ENCODE measurements around the gene GP1BA. TPM values are rescaled to one million over a fixed set of nuclear protein-coding genes. Genes with fewer than 3 reads are reported as not detected.
"Not testable (repeated sequence)": the region's sequence is repeated elsewhere in the genome, so short reads cannot be mapped to it uniquely, and the experiment has no call there.

Gene GP1BA
- total RNA-seq, 1 donor from 2014 or later, result not detected

DNA sequence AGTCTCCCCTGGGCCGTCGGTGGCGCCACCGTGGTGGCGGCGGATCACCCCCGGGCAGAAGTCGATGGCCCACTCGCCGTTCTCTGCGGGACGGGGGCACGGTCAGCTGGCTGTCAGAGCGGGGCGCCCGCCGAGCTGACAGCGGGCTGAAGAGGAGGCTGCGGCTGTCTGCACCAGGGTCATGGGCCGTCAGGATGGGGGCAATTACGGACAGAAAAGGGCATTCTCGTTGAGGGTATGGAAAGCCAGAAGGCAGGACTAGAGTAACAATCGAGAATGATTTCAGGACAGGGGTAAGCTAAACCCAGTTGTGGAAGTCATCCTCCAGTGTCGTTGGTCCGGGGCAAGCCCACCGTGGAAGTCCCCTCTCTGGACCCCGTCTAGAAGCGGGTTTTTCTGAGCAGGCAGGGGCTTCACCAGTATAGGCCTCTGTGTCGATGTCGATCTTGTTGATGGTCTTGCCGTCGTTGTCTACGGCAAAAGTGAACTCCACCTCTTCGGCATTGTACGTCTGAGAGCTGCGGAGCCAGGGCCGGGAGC, 30.9 kb upstream of the GP1BA start:
- no peak for DNase-seq (ENCODE audit: low read depth, low spot score)

DNA sequence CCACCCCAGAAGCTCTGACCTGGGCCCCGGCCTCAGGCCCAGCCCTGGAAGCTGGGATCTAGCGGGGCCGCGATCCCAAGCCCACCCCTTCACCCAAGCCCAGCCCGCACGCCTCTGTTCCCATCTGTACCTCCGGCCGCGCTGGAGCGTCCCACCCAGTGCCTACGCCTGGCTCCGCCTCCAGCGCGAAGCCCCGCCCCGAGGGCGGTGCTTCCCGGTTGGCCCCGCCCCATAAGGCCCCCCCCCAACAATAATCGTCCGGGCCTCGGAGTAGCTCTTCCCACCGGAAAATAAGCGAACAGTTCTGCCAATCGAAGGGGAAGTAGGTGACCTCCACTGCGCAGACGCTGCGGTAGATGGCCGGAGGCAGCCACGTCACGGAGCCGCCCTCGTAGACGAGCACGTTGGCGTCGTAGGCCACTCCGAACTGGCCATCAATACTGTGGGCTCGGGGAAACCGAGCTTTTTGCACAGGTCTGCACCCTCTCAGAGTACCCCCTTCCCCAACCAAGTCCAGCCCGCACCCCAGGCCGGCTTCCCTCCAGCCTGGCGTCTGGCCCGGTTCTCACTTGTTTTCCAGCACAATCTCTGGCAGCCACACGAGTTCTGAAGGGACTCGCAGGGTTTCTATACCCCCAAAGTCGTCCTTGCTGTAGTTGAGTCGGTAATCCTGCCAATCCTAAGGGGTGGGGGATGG, 30.3 kb upstream of the GP1BA start:
- no peak for DNase-seq (ENCODE audit: low read depth, low spot score)

DNA sequence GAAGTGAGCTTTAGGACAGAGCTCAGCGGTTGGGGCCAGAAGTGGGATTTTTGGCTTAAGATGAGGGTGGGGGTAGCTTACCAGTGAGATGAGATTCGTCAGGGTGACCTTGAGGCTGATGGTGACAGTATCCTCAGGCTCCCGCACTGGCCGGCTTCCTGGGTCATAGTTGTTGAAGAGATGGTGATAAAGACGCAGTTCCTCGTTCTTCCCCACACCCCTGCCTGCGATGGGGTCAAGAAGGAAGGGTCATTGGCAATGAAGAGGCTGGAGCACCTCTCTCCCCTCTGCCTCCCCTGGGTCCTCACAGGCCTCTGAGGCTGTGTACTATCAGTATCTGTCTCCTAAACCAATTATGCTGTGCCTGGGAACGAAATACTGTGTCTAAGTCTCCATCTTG, 29.5 kb upstream of the GP1BA start:
- DNase-seq (ENCODE audit: low read depth, low spot score), result no peak

GRCh38 chr17:4903051-4903818, 28.8 kb upstream of the GP1BA start, which contains the start of gene CHRNE:
Gene CHRNE (minus strand): TSS chr17:4903098. CDS start chr17:4903063, 35 bp downstream.
- peak; percentile 55 for DNase-seq (ENCODE audit: low read depth, low spot score)

- not testable (repeated sequence) for DNase-seq (ENCODE audit: low read depth, low spot score)
These were observed 25.4 kb upstream of the GP1BA start for GRCh38 chr17:4906642-4907041.

DNA sequence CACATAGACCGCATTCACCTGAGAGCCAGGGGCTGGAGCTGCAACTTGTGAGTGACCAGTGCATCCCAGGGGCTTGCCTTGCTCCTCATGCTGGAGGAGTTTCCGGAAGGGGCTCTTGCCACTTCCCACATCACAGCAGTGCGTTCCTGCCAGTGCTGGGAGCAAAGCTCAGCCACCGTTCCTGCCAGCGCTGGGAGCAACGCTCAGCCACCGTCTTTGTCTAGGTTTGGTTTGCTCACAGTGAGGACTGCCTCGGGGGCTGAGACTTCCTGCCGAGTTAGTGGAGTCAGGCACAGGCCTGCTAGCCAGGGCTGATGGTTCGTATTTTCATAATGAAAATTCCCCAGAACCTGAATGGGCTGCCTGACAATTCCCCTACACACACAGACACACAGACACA, 23.8 kb upstream of the GP1BA start:
- DNase-seq (ENCODE audit: low read depth, low spot score), result no peak

DNA sequence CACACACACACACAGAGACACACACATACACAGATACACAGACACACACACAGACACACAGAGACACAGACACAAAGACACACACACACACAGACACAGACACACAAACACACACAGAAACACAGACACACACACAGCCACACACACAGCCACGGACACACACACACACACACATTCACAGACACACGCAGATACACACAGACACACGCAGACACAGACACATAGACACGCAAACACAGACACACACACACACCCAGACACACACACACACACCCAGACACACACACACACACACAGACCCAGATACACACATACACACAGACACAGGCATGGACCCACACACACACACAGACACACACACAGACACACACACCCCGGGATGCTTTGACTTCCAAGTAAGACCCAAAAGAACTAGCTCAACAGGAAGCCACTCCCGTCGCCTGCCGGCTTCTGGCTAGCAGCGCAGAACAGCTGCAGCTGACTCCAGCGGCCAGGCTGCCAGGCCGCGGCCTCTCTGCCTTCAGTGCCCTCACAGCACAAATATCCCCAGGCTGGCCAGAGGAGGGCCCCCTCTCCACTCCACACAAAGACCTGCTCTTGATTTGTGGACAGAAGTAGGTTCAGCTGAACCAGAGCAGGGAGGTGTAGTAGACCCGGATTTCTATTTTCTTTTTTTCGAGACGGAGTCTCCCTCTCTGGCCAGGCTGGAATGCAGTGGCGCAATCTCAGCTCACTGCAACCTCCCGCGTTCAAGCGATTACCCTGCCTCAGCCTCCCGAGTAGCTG, 23.2 kb upstream of the GP1BA start:
- DNase-seq (ENCODE audit: low read depth, low spot score), result peak; percentile 87

- no peak for DNase-seq (ENCODE audit: low read depth, low spot score)
These were observed 18.1 kb upstream of the GP1BA start for GRCh38 chr17:4913994-4914393.

- not testable (repeated sequence) for DNase-seq (ENCODE audit: low read depth, low spot score)
These were observed 17.5 kb upstream of the GP1BA start for GRCh38 chr17:4914551-4914950.

GRCh38 chr17:4919511-4920047, 12.5 kb upstream of the GP1BA start:
- DNase-seq (ENCODE audit: low read depth, low spot score), result no peak

- DNase-seq (ENCODE audit: low read depth, low spot score), result no peak
These were observed 11.6 kb upstream of the GP1BA start for GRCh38 chr17:4920351-4921048.

- no peak for DNase-seq (ENCODE audit: low read depth, low spot score)
These were observed 10.8 kb upstream of the GP1BA start for GRCh38 chr17:4921320-4921719.

DNA sequence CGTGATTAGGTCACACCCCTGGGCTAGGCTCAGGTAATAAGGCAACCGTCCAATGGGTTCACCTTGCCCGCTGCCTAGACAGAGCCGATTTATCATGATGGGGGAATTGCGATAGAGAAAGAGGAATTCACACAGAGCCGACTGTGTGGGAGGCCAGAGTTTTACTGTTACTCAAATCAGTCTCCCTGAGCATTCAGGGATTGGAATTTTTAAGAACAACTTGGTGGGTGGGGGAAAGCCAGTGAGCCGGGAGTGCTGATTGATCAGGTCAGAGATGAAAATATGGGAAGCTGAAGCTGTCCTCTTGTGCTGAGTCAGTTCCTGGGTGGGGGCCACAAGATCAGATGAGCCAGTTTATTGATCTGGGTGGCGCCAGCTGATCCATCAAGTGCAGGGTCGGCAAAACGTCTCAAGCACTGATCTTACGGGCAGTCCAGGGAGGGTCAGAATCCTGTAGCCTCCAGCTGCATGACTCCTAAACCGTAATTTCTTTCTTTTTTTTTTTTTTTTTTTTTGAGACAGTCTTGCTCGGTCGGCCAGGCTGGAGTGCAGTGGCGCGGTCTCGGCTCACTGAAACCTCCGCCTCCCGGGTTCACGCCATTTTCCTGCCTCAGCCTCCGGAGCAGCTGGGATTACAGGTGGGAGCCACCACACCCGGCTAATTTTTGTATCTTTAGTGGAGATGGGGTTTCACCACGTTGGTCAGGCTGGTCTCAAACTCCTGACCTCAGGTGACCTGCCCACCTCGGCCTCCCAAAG, 5.3 kb upstream of the GP1BA start:
- not testable (repeated sequence) for DNase-seq (ENCODE audit: low read depth, low spot score)

GRCh38 chr17:4928881-4929280, 3.2 kb upstream of the GP1BA start:
- no peak for DNase-seq (ENCODE audit: low read depth, low spot score)

DNA sequence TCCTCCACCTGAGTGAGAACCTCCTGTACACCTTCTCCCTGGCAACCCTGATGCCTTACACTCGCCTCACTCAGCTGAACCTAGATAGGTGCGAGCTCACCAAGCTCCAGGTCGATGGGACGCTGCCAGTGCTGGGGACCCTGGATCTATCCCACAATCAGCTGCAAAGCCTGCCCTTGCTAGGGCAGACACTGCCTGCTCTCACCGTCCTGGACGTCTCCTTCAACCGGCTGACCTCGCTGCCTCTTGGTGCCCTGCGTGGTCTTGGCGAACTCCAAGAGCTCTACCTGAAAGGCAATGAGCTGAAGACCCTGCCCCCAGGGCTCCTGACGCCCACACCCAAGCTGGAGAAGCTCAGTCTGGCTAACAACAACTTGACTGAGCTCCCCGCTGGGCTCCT, 679 bp downstream of the GP1BA start:
- no peak for DNase-seq (ENCODE audit: low read depth, low spot score)

GRCh38 chr17:4933646-4934045, 1.6 kb downstream of the GP1BA start:
- no peak for DNase-seq (ENCODE audit: low read depth, low spot score)

- no peak for DNase-seq (ENCODE audit: low read depth, low spot score)
These were observed 2.3 kb downstream of the GP1BA start for GRCh38 chr17:4934173-4934979.

DNA sequence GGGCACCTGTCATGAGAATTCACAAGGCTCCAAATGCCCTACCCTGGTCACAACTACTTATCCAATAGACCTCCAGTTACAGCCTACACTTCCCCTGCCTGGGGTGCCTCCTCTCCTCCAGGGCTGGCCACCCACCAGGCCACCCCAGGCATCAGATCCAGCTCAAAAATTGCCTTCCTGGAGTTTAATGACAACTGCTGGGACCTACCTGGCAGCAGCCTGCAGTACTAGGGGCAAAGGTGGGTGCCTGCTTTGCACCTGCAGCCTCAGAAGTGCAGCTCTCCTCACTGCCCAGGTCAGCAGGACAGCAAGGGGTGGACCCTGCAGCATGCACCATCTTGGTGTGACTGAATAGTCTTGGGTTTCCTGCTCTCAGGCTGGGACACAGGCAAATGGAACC, 3.6 kb downstream of the GP1BA start:
- DNase-seq (ENCODE audit: low read depth, low spot score), result no peak

DNA sequence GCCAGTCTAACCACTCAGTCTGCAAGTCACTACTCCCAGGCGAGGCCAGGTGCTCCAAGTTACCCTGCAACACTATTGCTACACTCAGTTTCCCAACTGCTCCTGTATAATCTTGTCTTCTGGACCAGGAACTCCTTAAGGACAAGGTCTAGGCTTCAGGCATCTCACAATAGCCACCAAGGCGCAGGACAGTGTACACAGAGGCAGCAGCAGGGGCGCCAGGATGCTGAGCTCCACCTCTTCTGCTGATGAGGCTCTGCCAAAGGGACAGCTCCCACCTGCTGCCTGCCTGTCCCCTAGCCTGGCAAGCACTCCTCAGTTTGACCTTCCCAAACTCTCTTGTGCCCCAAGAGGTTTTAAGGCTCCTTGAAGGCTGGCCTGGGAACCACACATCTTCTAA, 4.4 kb downstream of the GP1BA start:
- DNase-seq (ENCODE audit: low read depth, low spot score), result no peak
